Stimulated activated CD4-positive, alpha-beta T cell treated with anti-CD3 and anti-CD28 coated beads, Interleukin-1b, Interleukin-23, amount 100 ng/mL, for 48 hours (primary cell): ENCODE measurements around the gene CRYBG2.
A peak's percentile ranks its signal among the peaks of the same experiment; 100 is the strongest.

ENCODE experiments used
- DNase-seq: peaks from one replicate; pipeline ENCODE4 v3.0.0-alpha.2; 2020

The CRYBG2 gene

GRCh38 chr1:26370591-26371382 lies 16.9 kb upstream of the CRYBG2 start:
- DNase-seq, result no peak

GRCh38 chr1:26368486-26368885 lies 14.6 kb upstream of the CRYBG2 start:
- DNase-seq, result no peak

- DNase-seq, result no peak
These were observed 14.1 kb upstream of the CRYBG2 start for GRCh38 chr1:26368006-26368405.

- no peak for DNase-seq
These were observed 13.5 kb upstream of the CRYBG2 start for GRCh38 chr1:26367441-26367840.

GRCh38 chr1:26364956-26365355 lies 11.0 kb upstream of the CRYBG2 start:
- no peak for DNase-seq

GRCh38 chr1:26363549-26364448 lies 9.9 kb upstream of the CRYBG2 start:
- peak; percentile 84 for DNase-seq

- no peak for DNase-seq
These were observed 8.4 kb upstream of the CRYBG2 start for GRCh38 chr1:26362331-26362730.

GRCh38 chr1:26361605-26362122 lies 7.7 kb upstream of the CRYBG2 start:
- DNase-seq, result no peak

- no peak for DNase-seq
These were observed 7.1 kb upstream of the CRYBG2 start for GRCh38 chr1:26360807-26361604.

GRCh38 chr1:26359981-26360806 lies 6.3 kb upstream of the CRYBG2 start:
- peak; percentile 45 for DNase-seq

GRCh38 chr1:26358411-26359384 lies 4.8 kb upstream of the CRYBG2 start:
- peak; percentile 79 for DNase-seq

GRCh38 chr1:26357121-26357602 lies 3.2 kb upstream of the CRYBG2 start:
- DNase-seq, result no peak

GRCh38 chr1:26356106-26356505 lies 2.2 kb upstream of the CRYBG2 start:
- DNase-seq, result no peak

GRCh38 chr1:26354972-26355371 lies 1.0 kb upstream of the CRYBG2 start:
- DNase-seq, result no peak

GRCh38 chr1:26353210-26353859 lies 595 bp downstream of the CRYBG2 start:
- no peak for DNase-seq

GRCh38 chr1:26352338-26352679 lies 1.6 kb downstream of the CRYBG2 start:
- no peak for DNase-seq

GRCh38 chr1:26351590-26352337 lies 2.2 kb downstream of the CRYBG2 start:
- no peak for DNase-seq

- DNase-seq, result no peak
These were observed 3.0 kb downstream of the CRYBG2 start for GRCh38 chr1:26350701-26351589.
